ENCODE results near the gene SLC2A11. TPM values are rescaled to one million over a fixed set of nuclear protein-coding genes. Genes with fewer than 3 reads are reported as not detected.

Gene SLC2A11
- polyA plus RNA-seq, 2 of the 4 experiments (the other 2 are of a cell fraction): 5.6 to 12.4 TPM

DNA sequence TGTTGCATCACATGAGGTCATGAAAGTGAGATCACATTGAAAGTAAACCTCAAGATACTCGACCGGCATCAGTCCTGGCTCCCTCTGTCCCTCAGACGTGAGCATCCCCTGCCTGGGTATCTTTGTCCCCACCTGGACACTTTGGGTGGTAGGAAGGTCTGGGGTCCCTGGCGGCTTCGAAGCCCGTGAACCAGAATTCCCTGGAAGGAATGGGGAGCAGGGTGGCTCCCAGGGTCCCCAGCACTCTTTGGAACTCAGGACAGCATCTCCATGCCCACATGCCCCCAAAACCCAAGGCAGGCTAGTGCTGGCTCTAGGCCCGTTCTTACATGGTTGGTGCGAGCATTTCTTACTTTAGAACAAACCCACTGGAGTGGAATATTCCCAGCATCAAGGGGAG lies 26.4 kb upstream of the SLC2A11 start:
- ChIA-PET CTCF (interaction anchor here (2.5 kb wide), 1 partner anchor 18 kb away, joined by 13 read pairs; no protein-coding TSS in a partner anchor), POLR2A (no interaction called here)
- no peak overlapping the region for H3K4me3 ChIP-seq
- FAIRE-seq (no peak), DNase-seq (ENCODE audit: low read depth in 1 of 2, low spot score in 1 of 2) (no peak), ATAC-seq (no peak)
- H3K4me2 ChIP-seq: no peak overlapping the region
- no peaks in the 10 kb centered on the region for H3K9me3 ChIP-seq
- TF ChIP-seq NPAS2 (CRISPR knock-in tag; IDR thresholded peaks at IDR 0.05; ENCODE audit: borderline replicate concordance) (no peak), CBX8 (IDR thresholded peaks at IDR 0.05) (no peak), POLR2AphosphoS2 (conservative IDR thresholded peaks at IDR 0.05; ENCODE audit: low read length) (no peak), JUNB (IDR thresholded peaks at IDR 0.05) (no peak)
- H3K27ac ChIP-seq: no peak overlapping the region
- no peaks in the 10 kb centered on the region for H3K4me1 ChIP-seq
- 88% methylated on average over 5 of the region's 8 CpGs for WGBS (ENCODE audit: missing lambda C conversion rate)

DNA sequence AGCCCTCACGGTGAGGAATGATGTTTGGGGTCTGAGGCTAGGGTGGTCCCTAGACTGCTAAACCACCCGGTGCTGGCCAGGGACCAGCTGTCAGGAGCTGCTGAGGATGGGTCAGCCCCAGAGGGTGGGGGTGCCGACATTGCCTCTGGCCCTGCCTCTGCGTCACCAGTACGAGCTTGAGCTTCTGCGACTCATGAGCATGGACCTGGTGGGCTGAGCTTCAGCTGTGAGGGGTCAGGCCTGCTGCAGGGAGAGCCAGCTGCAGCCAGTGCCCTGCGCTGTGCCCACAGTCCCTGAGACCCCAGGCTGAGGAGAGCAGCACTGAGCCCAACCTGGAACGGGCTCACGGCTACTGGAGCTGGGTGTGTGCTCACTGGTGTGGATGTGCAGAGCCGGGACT lies 25.9 kb upstream of the SLC2A11 start:
- CTCF ChIA-PET: interaction anchor here (2.5 kb wide), 1 partner anchor 18 kb away, joined by 13 read pairs; no protein-coding TSS in a partner anchor
- POLR2A ChIA-PET: no interaction called here
- H3K9me3 ChIP-seq: no peaks in the 10 kb centered on the region
- no peak for FAIRE-seq
- TF ChIP-seq BHLHE40 (IDR thresholded peaks at IDR 0.05; ENCODE audit: low read depth, low read length) (no peak), CBX8 (IDR thresholded peaks at IDR 0.05) (no peak), TFCP2L1 (CRISPR knock-in tag; IDR thresholded peaks at IDR 0.05) (no peak), ESRRA (IDR thresholded peaks at IDR 0.05; ENCODE audit: borderline replicate concordance, low read length) (no peak), NPAS2 (CRISPR knock-in tag; IDR thresholded peaks at IDR 0.05; ENCODE audit: borderline replicate concordance) (no peak), SREBF2 (IDR thresholded peaks at IDR 0.05) (no peak), CBX2 (IDR thresholded peaks at IDR 0.05; ENCODE audit: borderline replicate concordance, low read depth) (no peak), CHD2 (IDR thresholded peaks at IDR 0.05; ENCODE audit: low read length, partially characterized antibody) (no peak), SMC3 (IDR thresholded peaks at IDR 0.05) (no peak), TP53 (CRISPR knock-in tag; IDR thresholded peaks at IDR 0.05) (no peak), HOXB5 (CRISPR knock-in tag; IDR thresholded peaks at IDR 0.05) (no peak), NFE2L2 (conservative IDR thresholded peaks at IDR 0.05; ENCODE audit: low read length) (no peak), KDM1A (IDR thresholded peaks at IDR 0.05; ENCODE audit: low read depth) (no peak), HEYL (CRISPR knock-in tag; IDR thresholded peaks at IDR 0.05) (no peak), JUN (IDR thresholded peaks at IDR 0.05) (no peak), FOSL2 (IDR thresholded peaks at IDR 0.05) (no peak), FOSL2 (CRISPR knock-in tag; IDR thresholded peaks at IDR 0.05) (no peak)
- TF ChIP-seq, protein P1, sequence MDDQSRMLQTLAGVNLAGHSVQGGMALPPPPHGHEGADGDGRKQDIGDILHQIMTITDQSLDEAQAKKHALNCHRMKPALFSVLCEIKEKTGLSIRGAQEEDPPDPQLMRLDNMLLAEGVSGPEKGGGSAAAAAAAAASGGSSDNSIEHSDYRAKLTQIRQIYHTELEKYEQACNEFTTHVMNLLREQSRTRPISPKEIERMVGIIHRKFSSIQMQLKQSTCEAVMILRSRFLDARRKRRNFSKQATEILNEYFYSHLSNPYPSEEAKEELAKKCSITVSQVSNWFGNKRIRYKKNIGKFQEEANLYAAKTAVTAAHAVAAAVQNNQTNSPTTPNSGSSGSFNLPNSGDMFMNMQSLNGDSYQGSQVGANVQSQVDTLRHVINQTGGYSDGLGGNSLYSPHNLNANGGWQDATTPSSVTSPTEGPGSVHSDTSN (IDR thresholded peaks at IDR 0.05): no peak
- TF ChIP-seq, protein P2, sequence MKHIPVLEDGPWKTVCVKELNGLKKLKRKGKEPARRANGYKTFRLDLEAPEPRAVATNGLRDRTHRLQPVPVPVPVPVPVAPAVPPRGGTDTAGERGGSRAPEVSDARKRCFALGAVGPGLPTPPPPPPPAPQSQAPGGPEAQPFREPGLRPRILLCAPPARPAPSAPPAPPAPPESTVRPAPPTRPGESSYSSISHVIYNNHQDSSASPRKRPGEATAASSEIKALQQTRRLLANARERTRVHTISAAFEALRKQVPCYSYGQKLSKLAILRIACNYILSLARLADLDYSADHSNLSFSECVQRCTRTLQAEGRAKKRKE (CRISPR knock-in tag; IDR thresholded peaks at IDR 0.05; ENCODE audit: low read depth): no peak
- TF ChIP-seq, protein P3, sequence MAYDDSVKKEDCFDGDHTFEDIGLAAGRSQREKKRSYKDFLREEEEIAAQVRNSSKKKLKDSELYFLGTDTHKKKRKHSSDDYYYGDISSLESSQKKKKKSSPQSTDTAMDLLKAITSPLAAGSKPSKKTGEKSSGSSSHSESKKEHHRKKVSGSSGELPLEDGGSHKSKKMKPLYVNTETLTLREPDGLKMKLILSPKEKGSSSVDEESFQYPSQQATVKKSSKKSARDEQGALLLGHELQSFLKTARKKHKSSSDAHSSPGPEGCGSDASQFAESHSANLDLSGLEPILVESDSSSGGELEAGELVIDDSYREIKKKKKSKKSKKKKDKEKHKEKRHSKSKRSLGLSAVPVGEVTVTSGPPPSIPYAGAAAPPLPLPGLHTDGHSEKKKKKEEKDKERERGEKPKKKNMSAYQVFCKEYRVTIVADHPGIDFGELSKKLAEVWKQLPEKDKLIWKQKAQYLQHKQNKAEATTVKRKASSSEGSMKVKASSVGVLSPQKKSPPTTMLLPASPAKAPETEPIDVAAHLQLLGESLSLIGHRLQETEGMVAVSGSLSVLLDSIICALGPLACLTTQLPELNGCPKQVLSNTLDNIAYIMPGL (CRISPR knock-in tag; IDR thresholded peaks at IDR 0.05; ENCODE audit: borderline replicate concordance): no peak
- H3K4me1 ChIP-seq: no peaks in the 10 kb centered on the region
- no peak for ATAC-seq
- 94% methylated on average over 2 of the region's 10 CpGs for WGBS (ENCODE audit: missing lambda C conversion rate)
- no peak for DNase-seq (ENCODE audit: low read depth in 1 of 2, low spot score in 1 of 2)
- no peak overlapping the region for H3K27ac ChIP-seq
- H3K4me2 ChIP-seq: no peak overlapping the region
- no peak overlapping the region for H3K4me3 ChIP-seq

Measured in A549 (cell line).